ENCODE measurements around the gene KRT4.
"Not testable (repeated sequence)": the region's sequence is repeated elsewhere in the genome, so short reads cannot be mapped to it uniquely, and the experiment has no call there.

KRT4 gene

GRCh38 chr12:52813885-52814709 lies at the start of gene KRT4:
Gene KRT4 (minus strand): TSS chr12:52814116. CDS start chr12:52814058, 58 bp downstream.
- DNase-seq (ENCODE audit: low read depth in 1 of 2, low spot score in 1 of 2), result peak; percentile 62 to 92
- TF ChIP-seq JUND (IDR thresholded peaks at IDR 0.05; ENCODE audit: low read depth), result no peak
- in situ Hi-C loops (cut with HindIII; ENCODE audit: low pct_unique_long_range_greater_than_20kb, low sequenced_read_pairs), result no loop called here

GRCh38 chr12:52862023-52862422 lies 48.1 kb upstream of the KRT4 start:
- in situ Hi-C loops (cut with HindIII; ENCODE audit: low pct_unique_long_range_greater_than_20kb, low sequenced_read_pairs), result no loop called here
- no peak for TF ChIP-seq JUND (IDR thresholded peaks at IDR 0.05; ENCODE audit: low read depth)
- DNase-seq (ENCODE audit: low read depth in 1 of 2, low spot score in 1 of 2), result peak in 1 of 2 experiments; percentile 45

GRCh38 chr12:52861511-52861910 lies 47.6 kb upstream of the KRT4 start:
- TF ChIP-seq JUND (IDR thresholded peaks at IDR 0.05; ENCODE audit: low read depth), result no peak
- in situ Hi-C loops (cut with HindIII; ENCODE audit: low pct_unique_long_range_greater_than_20kb, low sequenced_read_pairs), result no loop called here
- DNase-seq (ENCODE audit: low read depth in 1 of 2, low spot score in 1 of 2), result no peak

GRCh38 chr12:52860102-52860823 lies 46.3 kb upstream of the KRT4 start:
- in situ Hi-C loops (cut with HindIII; ENCODE audit: low pct_unique_long_range_greater_than_20kb, low sequenced_read_pairs), result no loop called here
- TF ChIP-seq JUND (IDR thresholded peaks at IDR 0.05; ENCODE audit: low read depth), result no peak
- DNase-seq (ENCODE audit: low read depth in 1 of 2, low spot score in 1 of 2), result peak; percentile 90 to 95

GRCh38 chr12:52857500-52857899 lies 43.6 kb upstream of the KRT4 start:
- no peak for DNase-seq (ENCODE audit: low read depth in 1 of 2, low spot score in 1 of 2)
- in situ Hi-C loops (cut with HindIII; ENCODE audit: low pct_unique_long_range_greater_than_20kb, low sequenced_read_pairs), result no loop called here
- no peak for TF ChIP-seq JUND (IDR thresholded peaks at IDR 0.05; ENCODE audit: low read depth)

- no peak for TF ChIP-seq JUND (IDR thresholded peaks at IDR 0.05; ENCODE audit: low read depth)
- in situ Hi-C loops (cut with HindIII; ENCODE audit: low pct_unique_long_range_greater_than_20kb, low sequenced_read_pairs), result no loop called here
- no peak for DNase-seq (ENCODE audit: low read depth in 1 of 2, low spot score in 1 of 2)
These were observed 42.9 kb upstream of the KRT4 start for GRCh38 chr12:52856787-52857186.

GRCh38 chr12:52856077-52856476 lies 42.2 kb upstream of the KRT4 start:
- in situ Hi-C loops (cut with HindIII; ENCODE audit: low pct_unique_long_range_greater_than_20kb, low sequenced_read_pairs), result not testable (repeated sequence)

GRCh38 chr12:52851787-52852186 lies 37.9 kb upstream of the KRT4 start:
- TF ChIP-seq JUND (IDR thresholded peaks at IDR 0.05; ENCODE audit: low read depth), result no peak
- DNase-seq (ENCODE audit: low read depth in 1 of 2, low spot score in 1 of 2), result no peak
- in situ Hi-C loops (cut with HindIII; ENCODE audit: low pct_unique_long_range_greater_than_20kb, low sequenced_read_pairs), result no loop called here

More at GRCh38 chr12:52856077-52856476, 42.2 kb upstream of the KRT4 start:
- DNase-seq (ENCODE audit: low read depth in 1 of 2, low spot score in 1 of 2), result not testable (repeated sequence)

GRCh38 chr12:52850681-52851080 lies 36.8 kb upstream of the KRT4 start:
- no peak for TF ChIP-seq JUND (IDR thresholded peaks at IDR 0.05; ENCODE audit: low read depth)
- in situ Hi-C loops (cut with HindIII; ENCODE audit: low pct_unique_long_range_greater_than_20kb, low sequenced_read_pairs), result no loop called here
- DNase-seq (ENCODE audit: low read depth in 1 of 2, low spot score in 1 of 2), result no peak

GRCh38 chr12:52849511-52849910 lies 35.6 kb upstream of the KRT4 start:
- no peak for TF ChIP-seq JUND (IDR thresholded peaks at IDR 0.05; ENCODE audit: low read depth)
- no peak for DNase-seq (ENCODE audit: low read depth in 1 of 2, low spot score in 1 of 2)
- in situ Hi-C loops (cut with HindIII; ENCODE audit: low pct_unique_long_range_greater_than_20kb, low sequenced_read_pairs), result no loop called here

GRCh38 chr12:52848661-52849255 lies 34.8 kb upstream of the KRT4 start, which contains the start of gene KRT78:
Gene KRT78 (minus strand): TSS chr12:52848994. CDS start chr12:52848930, 64 bp downstream.
- no peak for TF ChIP-seq JUND (IDR thresholded peaks at IDR 0.05; ENCODE audit: low read depth)
- no peak for DNase-seq (ENCODE audit: low read depth in 1 of 2, low spot score in 1 of 2)
- in situ Hi-C loops (cut with HindIII; ENCODE audit: low pct_unique_long_range_greater_than_20kb, low sequenced_read_pairs), result no loop called here

GRCh38 chr12:52847335-52848102 lies 33.6 kb upstream of the KRT4 start:
- TF ChIP-seq JUND (IDR thresholded peaks at IDR 0.05; ENCODE audit: low read depth), result no peak
- DNase-seq (ENCODE audit: low read depth in 1 of 2, low spot score in 1 of 2), result no peak
- in situ Hi-C loops (cut with HindIII; ENCODE audit: low pct_unique_long_range_greater_than_20kb, low sequenced_read_pairs), result no loop called here

Data from T47D (cell line).